Stimulated activated CD8-positive, alpha-beta memory T cell treated with anti-CD3 and anti-CD28 coated beads, Interleukin-15, amount 100 ng/mL, for 1 hour (primary cell): ENCODE results near the gene ST8SIA2.

Experiments
- DNase-seq: peaks from one replicate; pipeline ENCODE4 v3.0.0-alpha.2; 2020; ENCODE audit warnings: low read depth

Gene ST8SIA2

DNA sequence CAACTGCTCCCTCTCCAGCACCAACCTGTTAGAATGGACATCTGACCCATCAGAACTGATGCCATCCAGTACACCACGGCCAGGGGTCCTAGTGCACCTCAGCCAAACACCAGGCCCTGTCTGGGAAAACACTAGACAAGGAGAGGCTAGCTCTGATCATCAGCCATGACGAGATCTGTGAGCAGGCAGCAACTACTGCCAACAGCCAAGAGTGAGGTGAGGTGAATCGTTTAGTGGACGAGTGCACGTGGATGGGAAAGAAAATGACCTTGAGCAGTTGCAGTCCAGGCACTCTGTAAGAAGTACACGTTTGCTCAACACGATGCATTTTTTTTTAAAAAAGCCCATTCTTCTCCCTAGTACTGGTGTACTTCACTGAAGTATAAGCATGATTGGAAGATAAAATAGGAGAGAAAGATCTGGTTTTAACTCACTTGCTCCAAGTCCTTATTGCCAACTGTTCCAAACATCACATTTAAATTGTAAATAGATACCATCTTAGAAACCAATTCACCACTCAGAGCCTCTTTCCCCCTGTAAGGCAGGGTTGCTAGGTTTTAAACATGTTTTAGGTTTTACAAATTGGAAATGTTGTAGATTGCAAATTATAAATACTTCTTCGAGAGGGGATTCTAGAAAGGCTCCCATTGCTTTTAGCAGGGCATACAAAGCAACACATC lies 5.7 kb downstream of the ST8SIA2 start:
- no peak for DNase-seq

- DNase-seq, result no peak
Measured at GRCh38 chr15:92400573-92400972, 6.9 kb downstream of the ST8SIA2 start.

- no peak for DNase-seq
Measured at GRCh38 chr15:92400980-92401787, 7.5 kb downstream of the ST8SIA2 start.

GRCh38 chr15:92402751-92403150 lies 9.1 kb downstream of the ST8SIA2 start:
- no peak for DNase-seq

- DNase-seq, result no peak
Measured at GRCh38 chr15:92405942-92406341, 12.3 kb downstream of the ST8SIA2 start.

- DNase-seq, result no peak
Measured at GRCh38 chr15:92407321-92407720, 13.6 kb downstream of the ST8SIA2 start.

DNA sequence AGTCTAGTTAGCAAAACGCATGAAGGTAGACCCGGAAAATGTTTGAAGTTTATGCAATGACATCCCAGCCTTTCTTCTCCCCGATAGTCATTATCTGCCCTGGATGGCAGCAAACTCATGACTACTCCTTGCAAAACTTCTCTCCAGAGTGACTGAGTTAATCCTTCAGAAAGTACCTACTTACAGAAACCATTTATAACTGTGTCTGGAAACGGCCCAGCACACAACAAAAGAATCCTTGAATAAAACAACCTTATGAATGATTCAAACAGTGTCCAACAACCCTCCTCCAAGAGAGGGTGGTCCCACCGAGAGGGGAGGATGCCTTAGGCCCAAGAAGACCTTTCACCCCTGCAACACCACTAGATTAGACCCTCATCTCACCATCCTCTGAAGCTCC lies 14.2 kb downstream of the ST8SIA2 start:
- DNase-seq, result no peak

DNA sequence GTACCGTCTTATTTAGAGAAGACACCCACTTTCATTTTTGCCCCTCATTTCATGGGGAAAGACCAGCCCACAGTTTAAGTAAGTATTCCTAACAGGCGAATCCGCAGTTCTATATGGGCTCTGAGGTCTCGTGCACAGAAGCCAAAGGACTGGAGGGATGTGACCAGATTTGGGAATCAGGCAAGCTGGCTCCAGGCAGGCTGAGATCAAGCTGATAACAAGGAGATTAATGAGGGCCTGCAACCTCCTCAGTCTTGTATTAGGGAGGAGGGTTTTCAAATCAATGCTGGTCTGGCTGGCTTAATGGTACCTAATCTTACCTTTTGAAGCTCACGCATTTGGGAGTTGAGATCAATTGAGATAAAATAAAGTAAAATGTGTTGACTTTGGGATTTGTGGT lies 15.3 kb downstream of the ST8SIA2 start:
- DNase-seq, result no peak

DNA sequence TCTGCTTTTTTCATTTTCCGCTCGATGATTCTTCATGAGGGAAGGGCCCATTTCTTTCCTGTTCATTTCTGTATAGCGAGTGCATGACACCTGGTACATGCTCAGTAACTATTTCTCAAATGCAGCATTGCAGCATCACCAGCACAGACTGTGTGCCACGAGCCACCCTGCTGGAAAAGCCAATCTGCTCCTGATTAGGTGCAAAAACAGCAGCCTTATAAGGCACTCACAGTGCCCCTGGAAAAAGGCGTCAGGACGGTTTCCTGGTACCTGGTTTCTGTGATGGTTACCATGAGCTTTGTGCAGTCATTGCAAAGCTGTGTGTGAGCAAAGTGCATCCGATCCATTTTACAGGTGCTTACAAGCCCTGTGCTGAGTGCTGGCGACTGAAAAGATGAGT lies 15.8 kb downstream of the ST8SIA2 start:
- no peak for DNase-seq

- DNase-seq, result no peak
Measured at GRCh38 chr15:92410537-92410936, 16.9 kb downstream of the ST8SIA2 start.

DNA sequence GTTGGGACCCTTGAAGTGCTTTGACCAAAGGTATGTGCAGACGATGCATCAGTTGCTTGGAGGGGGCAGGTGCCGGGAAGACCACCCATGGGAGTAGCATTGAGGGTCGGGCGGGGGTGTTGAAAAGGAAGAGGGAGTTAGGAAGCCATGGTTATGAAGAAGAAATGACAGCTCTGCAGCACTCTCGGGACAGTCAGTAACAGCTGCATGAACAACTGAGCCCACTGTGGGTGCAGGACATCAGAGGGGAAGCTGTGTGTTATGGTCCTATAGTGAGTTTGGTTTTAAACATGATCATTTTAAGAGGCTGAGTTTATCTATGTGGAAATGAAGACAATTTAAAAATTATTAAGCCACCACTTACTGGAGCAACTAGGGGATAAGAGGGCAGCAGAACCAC lies 17.6 kb downstream of the ST8SIA2 start:
- no peak for DNase-seq

DNA sequence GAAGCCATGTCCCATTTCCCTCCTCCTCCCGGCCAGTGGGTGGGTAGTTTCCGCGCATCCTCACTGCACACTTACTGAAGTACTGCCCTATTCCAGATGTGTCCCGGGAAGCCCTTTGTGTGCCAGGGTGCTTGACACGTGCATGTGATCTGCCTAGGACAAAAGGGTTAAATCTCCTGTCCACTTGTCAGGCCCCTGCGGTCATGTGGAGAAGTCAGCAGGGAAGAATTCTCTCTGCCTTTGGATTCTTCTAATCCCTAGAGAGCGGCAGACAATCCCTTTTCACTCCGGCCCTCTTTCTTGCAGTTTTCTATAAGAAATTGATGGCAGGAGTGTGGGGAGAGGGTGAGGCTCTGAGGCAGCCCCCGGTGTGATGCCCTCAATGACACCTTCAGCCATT lies 19.8 kb downstream of the ST8SIA2 start:
- DNase-seq, result no peak

DNA sequence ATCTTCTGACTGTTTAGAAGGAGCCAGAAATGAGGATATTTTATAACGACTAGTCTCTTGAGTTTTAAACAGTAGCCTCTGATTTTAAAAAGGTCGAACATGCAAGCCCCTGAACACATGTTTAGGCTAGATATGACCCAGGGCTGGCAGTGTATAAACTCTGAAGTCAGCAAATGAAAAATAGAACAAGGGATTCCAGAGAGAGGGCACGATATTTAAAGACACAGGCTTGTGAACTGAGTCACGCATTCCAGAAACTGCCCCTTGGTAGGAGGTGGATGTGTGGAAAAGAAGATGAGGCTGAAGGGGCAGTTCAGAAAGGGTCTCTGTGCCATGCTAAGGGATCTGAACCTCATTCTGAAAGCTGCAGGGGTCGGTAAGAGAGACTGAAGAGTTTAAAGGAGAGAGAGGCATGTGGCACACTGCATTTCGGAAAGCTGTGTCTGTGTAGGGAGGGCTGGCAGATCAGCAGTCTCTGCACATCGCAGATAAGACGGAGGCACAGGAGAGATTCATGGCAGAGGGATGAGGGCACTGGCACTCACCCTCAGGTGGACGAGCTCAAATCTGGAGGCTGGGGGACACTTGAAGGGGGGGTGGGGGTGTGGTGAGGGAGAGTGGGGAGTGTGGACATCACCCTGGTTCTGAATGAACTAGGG lies 22.1 kb downstream of the ST8SIA2 start:
- DNase-seq, result no peak

DNA sequence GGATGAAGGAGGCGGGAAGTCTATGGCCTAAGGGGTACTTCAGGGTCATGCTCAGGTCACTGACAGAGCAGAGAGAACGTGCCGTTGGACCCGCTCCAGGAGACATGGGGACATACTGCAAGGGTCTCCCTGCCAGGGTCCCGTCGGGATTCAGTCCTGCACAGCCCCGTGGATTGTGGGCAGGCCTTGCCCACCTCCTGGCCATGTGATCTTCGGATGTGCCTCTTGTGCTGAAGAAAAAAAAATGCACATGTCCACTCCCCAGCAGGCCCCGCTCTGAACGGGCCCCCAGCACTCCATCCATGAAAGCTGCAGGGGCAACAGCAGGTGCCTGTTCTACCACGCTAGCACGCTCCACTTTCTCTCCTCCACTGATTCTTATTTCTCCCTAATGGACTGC lies 22.9 kb downstream of the ST8SIA2 start:
- DNase-seq, result no peak

DNA sequence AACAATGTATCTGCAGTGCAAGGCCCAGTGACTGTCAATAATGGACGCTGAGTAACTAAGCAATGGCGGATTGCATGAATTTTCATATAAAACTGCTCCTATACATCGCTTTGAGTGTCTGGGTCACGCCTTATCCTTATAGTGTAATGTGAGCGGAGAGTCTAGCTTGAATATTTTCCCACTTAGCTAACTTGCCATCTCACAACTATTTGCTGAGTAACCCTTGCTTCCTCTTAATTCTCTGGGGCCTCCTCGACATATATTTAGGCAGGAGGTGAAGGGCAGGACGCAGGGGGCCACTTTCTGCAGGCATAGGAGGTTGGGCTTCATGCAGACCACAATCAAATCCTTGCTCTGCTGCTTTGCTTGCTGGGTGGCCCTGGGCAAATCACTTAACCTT lies 24.0 kb downstream of the ST8SIA2 start:
- DNase-seq, result no peak

- DNase-seq, result no peak
Measured at GRCh38 chr15:92418864-92419263, 25.2 kb downstream of the ST8SIA2 start.

DNA sequence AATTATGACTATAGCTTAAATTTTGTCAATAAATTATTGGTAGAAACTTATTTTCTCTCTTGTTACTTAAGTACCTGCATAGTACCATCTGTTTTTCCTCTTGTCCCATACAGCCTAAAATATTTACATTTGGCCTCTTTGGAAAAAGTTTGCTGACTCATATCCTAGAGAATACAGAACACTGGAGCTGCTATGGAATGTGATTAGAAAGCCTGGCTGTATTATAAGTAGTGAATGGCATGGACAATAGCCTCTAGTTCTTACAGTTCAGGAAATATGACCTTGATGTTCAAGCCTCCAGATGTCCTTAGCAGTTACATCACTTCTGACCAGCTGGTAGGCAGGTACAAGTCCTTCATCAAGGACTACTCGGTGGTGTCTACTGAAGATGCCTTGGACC lies 28.3 kb downstream of the ST8SIA2 start:
- no peak for DNase-seq

GRCh38 chr15:92425578-92426225 lies 32.0 kb downstream of the ST8SIA2 start:
- no peak for DNase-seq

GRCh38 chr15:92429378-92430068 lies 35.8 kb downstream of the ST8SIA2 start:
- DNase-seq, result no peak

- DNase-seq, result no peak
Measured at GRCh38 chr15:92430069-92430440, 36.4 kb downstream of the ST8SIA2 start.

GRCh38 chr15:92435145-92435544 lies 41.5 kb downstream of the ST8SIA2 start:
- DNase-seq, result no peak

DNA sequence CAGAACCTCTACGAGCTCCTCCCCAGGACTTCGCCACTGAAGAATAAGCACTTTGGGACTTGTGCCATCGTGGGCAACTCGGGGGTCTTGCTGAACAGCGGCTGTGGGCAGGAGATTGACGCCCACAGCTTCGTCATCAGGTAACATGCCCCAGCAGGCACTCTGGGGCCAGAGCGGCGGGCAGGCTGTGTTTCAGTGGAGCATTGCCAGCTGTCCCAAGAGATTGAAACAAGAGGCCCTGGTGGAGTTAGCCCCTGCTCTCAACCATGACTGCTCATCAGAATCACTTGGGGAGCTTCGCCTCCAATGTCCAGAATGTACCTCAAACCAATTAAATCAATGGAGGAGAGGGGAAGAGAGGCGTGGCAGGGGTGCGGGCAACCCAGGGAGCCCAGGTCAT lies 44.8 kb downstream of the ST8SIA2 start:
- no peak for DNase-seq
